Measurements from ENCODE around the gene PIEZO1. TPM values are rescaled to one million over a fixed set of nuclear protein-coding genes. Genes with fewer than 3 reads are reported as not detected.

Gene PIEZO1
- total and polyA plus RNA-seq, 2 donors from 2014 or later: 103 to 124 TPM

DNA sequence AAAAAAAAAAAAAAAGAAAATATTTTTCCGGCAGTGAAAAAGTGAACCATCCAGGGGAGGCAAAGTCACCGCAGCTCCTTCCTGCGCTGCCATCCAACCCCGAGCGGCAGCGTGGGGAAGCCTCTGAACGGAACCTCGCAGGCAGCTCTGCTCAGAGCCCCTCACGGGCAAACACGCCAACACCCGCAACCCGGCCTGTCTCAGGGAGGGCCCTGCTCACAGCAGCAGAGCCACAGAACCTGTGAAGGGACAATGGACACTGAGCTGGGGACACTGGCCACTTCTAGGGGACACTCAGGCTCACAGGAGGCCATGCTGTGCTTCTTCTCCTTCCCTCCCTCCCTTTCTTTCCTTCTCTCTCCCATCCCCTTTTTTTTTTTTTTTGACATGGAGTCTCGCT lies 48.1 kb upstream of the PIEZO1 start:
- no peak overlapping the region for H3K4me3 ChIP-seq (ENCODE audit: low read length in 3 of 3)
- H3K4me1 ChIP-seq (ENCODE audit: control insufficient read depth in 2 of 3, insufficient read depth in 2 of 3, low read depth in 1 of 3, low read length in 3 of 3): no peaks in the 10 kb centered on the region
- H3K27ac ChIP-seq (ENCODE audit: low read depth in 2 of 2, low read length in 2 of 2): no peak overlapping the region
- no peak for DNase-seq
- no peaks in the 10 kb centered on the region for H3K27me3 ChIP-seq (ENCODE audit: control insufficient read depth, insufficient read depth, low read length)
- TF ChIP-seq CTCF (IDR thresholded peaks at IDR 0.05; ENCODE audit: borderline replicate concordance, extremely low read depth, insufficient read depth): no peak
- H3K9me3 ChIP-seq (ENCODE audit: control insufficient read depth in 2 of 3, insufficient read depth in 1 of 3, low read length in 3 of 3): no peaks in the 10 kb centered on the region
- no peak for FAIRE-seq
- no peak overlapping the region for H3K9ac ChIP-seq (ENCODE audit: low read length in 3 of 3)
- intact Hi-C loops (cut with DNase I): no loop called here
- H3K36me3 ChIP-seq (ENCODE audit: control insufficient read depth in 2 of 3, insufficient read depth in 3 of 3, low read length in 3 of 3): peaks cover 0 to 5% (median 0%) of the 10 kb centered on the region in 3 donors

GRCh38 chr16:88831838-88832237 lies 46.8 kb upstream of the PIEZO1 start:
- FAIRE-seq: no peak
- H3K36me3 ChIP-seq (ENCODE audit: control insufficient read depth in 2 of 3, insufficient read depth in 3 of 3, low read length in 3 of 3): peaks cover 0 to 5% (median 0%) of the 10 kb centered on the region in 3 donors
- intact Hi-C loops (cut with DNase I): no loop called here

GRCh38 chr16:88830783-88831182 lies 45.8 kb upstream of the PIEZO1 start:
- TF ChIP-seq CTCF (IDR thresholded peaks at IDR 0.05; ENCODE audit: borderline replicate concordance, extremely low read depth, insufficient read depth): no peak
- DNase-seq: no peak
- Histone ChIP-seq H3K9me3 (ENCODE audit: control insufficient read depth in 2 of 3, insufficient read depth in 1 of 3, low read length in 3 of 3) (no peaks in the 10 kb centered on the region), H3K4me1 (ENCODE audit: control insufficient read depth in 2 of 3, insufficient read depth in 2 of 3, low read depth in 1 of 3, low read length in 3 of 3) (no peaks in the 10 kb centered on the region), H3K9ac (ENCODE audit: low read length in 3 of 3) (no peak overlapping the region), H3K27me3 (ENCODE audit: control insufficient read depth, insufficient read depth, low read length) (no peaks in the 10 kb centered on the region), H3K36me3 (ENCODE audit: control insufficient read depth in 2 of 3, insufficient read depth in 3 of 3, low read length in 3 of 3) (peaks cover 0 to 5% (median 0%) of the 10 kb centered on the region in 3 donors), H3K4me3 (ENCODE audit: low read length in 3 of 3) (no peak overlapping the region), H3K27ac (ENCODE audit: low read depth in 2 of 2, low read length in 2 of 2) (no peak overlapping the region)
- FAIRE-seq: no peak
- intact Hi-C loops (cut with DNase I): no loop called here

More at GRCh38 chr16:88831838-88832237, 46.8 kb upstream of the PIEZO1 start:
- Histone ChIP-seq H3K4me1 (ENCODE audit: control insufficient read depth in 2 of 3, insufficient read depth in 2 of 3, low read depth in 1 of 3, low read length in 3 of 3) (no peaks in the 10 kb centered on the region), H3K27ac (ENCODE audit: low read depth in 2 of 2, low read length in 2 of 2) (no peak overlapping the region), H3K4me3 (ENCODE audit: low read length in 3 of 3) (no peak overlapping the region), H3K27me3 (ENCODE audit: control insufficient read depth, insufficient read depth, low read length) (no peaks in the 10 kb centered on the region), H3K9me3 (ENCODE audit: control insufficient read depth in 2 of 3, insufficient read depth in 1 of 3, low read length in 3 of 3) (no peaks in the 10 kb centered on the region), H3K9ac (ENCODE audit: low read length in 3 of 3) (no peak overlapping the region)
- no peak for DNase-seq
- no peak for TF ChIP-seq CTCF (IDR thresholded peaks at IDR 0.05; ENCODE audit: borderline replicate concordance, extremely low read depth, insufficient read depth)

GRCh38 chr16:88830258-88830657 lies 45.2 kb upstream of the PIEZO1 start:
- Histone ChIP-seq H3K4me3 (ENCODE audit: low read length in 3 of 3) (no peak overlapping the region), H3K27ac (ENCODE audit: low read depth in 2 of 2, low read length in 2 of 2) (no peak overlapping the region), H3K4me1 (ENCODE audit: control insufficient read depth in 2 of 3, insufficient read depth in 2 of 3, low read depth in 1 of 3, low read length in 3 of 3) (no peaks in the 10 kb centered on the region), H3K9ac (ENCODE audit: low read length in 3 of 3) (no peak overlapping the region), H3K9me3 (ENCODE audit: control insufficient read depth in 2 of 3, insufficient read depth in 1 of 3, low read length in 3 of 3) (no peaks in the 10 kb centered on the region), H3K36me3 (ENCODE audit: control insufficient read depth in 2 of 3, insufficient read depth in 3 of 3, low read length in 3 of 3) (peaks cover 0 to 3% (median 0%) of the 10 kb centered on the region in 3 donors), H3K27me3 (ENCODE audit: control insufficient read depth, insufficient read depth, low read length) (no peaks in the 10 kb centered on the region)
- intact Hi-C loops (cut with DNase I): no loop called here
- no peak for FAIRE-seq
- peak in 4 of 5 donors; percentile 63 to 92 (median 85) for DNase-seq
- no peak for TF ChIP-seq CTCF (IDR thresholded peaks at IDR 0.05; ENCODE audit: borderline replicate concordance, extremely low read depth, insufficient read depth)

Data from kidney (tissue), 14 donors.